ENCODE results near the gene GRHL3.
A peak's percentile ranks its signal among the peaks of the same experiment; 100 is the strongest.
"Not testable (repeated sequence)": the region's sequence is repeated elsewhere in the genome, so short reads cannot be mapped to it uniquely, and the experiment has no call there.

Gene GRHL3

DNA sequence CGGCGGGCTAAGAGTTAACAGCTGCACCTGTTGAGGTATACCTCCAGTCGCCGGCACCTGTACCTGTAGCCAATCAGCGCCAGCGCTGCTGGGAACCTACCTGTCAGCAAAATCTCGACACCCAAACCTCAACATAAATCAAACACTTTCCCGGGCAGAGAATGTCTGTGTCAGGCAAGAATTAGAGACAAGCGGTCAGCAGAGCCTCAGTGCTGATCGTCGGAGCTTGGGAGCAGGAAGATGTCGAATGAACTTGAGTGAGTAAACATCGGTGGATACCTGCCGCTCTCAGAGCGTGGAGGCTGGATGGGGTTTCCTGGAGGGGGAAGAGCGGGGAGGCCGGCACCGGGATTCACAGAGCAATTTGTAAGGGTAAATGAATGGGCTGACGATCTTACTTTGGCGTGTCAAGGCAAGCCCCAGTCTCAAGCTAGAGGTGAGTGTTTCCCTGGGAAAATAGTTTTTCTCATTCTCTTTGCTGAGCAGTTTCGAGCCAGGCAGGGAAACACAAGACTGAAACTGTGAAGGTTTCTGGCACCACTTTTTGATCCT is at the start of gene GRHL3:
Gene GRHL3, plus strand, starts transcription at position 46 of the 552 bp plus-strand sequence. Its CDS starts 195 bp downstream, at position 241.
- DNase-seq (ENCODE audit: low read depth) = no peak

DNA sequence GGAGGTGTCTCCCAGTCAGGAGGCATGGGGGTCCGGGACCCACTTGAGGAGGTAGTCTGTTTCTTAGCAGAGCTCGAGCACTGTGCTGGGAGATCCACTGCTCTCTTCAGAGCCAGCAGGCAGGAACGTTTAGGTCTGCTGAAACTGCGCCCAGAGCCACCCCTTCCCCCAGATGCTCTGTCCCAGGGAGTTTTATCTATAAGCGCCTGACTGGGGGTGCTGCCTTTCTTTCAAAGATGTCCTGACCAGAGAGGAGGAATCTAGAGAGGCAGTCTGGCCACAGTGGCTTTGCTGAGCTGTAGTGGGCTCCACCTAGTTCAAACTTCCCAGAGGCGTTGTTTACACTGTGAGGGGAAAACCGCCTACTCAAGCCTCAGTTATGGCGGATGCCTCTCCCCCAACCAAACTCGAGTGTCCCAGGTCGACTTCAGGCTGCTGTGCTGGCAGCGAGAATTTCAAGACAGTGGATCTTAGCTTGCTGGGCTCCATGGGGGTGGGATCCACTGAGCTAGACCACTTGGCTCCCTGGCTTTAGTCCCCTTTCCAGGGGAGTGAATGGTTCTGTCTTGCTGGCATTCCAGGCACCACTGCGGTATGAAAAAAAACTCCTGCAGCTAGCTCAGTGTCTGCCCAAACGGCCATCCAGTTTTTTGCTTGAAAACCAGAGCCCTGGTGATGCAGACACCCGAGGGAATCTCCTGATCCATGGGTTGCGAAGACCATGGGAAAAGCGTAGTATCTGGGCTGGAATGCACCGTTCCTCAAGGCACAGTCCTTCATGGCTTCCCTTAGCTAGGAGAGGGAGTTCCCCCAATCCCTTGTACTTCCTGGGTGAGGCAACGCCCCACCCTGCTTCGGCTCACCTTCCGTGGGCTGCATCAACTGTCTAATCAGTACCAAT is 44.7 kb upstream of the GRHL3 start:
- not testable (repeated sequence) for DNase-seq (ENCODE audit: low read depth)

DNA sequence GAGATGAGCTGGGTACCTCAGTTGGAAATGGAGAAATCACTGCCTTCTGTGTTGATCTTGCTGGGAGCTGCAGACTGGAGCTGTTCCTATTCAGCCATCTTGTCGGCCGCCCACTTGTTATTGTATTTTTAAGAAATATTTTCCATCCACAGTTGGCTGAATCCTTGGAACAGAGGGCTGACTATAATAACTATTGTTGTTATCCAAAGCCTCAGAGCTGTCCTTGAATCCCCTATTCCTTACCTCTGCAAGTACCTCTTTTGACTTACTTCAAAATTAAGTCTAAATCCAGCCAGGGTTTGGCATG is 44.1 kb upstream of the GRHL3 start:
- DNase-seq (ENCODE audit: low read depth) = no peak

DNA sequence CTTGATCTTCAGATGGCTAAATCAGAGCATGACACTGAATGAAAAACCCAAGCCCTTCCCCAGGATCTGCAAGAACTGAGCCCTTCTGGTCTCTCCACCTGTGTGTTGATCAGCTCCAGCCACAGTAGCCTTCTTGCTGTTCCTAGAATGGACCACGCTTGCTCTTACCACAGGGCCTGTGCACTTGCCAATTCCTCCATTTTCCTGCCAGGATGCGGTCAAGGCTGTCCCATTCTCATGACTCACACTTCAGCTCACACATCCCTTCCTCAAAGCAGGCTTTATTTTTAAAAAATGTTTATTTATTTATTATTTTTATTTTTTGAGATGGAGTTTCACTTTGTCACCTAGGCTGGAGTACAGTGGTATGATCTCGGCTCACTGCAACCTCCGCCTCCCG is 43.6 kb upstream of the GRHL3 start:
- DNase-seq (ENCODE audit: low read depth) = peak; percentile 77

DNA sequence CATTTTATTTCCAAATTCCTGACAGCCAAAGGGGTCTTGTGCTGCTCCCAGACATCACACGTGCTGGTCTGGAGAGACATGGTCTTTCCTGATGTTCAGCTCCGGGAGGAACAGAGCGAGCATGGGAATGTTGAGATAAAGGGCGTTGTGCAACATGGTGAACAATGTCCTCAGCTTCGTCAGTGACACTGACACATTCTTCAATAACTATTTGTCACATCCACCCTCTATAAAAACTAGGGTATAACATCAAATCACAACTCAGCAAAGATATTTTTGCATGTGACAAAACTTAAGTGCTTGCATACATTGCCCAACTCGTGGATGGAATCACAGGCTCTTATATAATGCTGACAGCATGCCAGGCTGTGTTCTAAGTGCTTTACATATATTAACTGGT is 42.4 kb upstream of the GRHL3 start:
- DNase-seq (ENCODE audit: low read depth) = peak; percentile 22

DNA sequence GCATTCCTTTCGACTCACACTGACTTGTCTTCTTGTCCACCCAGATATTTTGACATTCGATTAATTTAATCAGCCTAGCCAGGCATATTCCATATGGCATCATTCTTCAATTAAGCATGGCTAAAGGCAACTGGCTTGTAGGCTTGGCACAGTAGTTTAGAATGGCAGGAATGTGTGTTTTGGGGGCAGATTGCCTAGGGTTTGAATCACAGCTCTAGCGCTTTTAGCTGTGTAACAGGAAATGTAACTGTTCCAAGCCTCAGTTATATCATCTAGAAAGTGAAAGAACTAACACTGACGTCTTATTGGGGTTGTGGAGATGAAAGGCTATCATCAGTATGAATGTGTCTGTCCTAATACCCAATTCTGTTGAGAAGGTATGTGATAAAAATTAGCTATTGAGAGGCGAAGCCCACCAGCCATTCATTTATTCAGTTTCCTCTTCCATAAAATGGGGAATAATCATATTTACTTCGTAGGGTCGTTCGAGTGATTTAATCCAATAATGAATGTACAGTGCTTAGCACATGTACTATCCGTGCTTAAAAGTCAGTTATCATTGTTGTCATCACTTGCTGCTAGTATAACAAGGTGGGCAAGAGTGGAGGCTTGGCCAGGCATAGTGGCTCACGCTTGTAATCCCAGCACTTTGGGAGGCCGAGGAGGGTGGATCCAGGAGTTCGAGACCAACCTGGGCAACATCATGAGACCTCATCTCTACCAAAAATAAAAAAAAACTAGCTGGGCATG is 41.6 kb upstream of the GRHL3 start:
- DNase-seq (ENCODE audit: low read depth) = peak; percentile 52

DNA sequence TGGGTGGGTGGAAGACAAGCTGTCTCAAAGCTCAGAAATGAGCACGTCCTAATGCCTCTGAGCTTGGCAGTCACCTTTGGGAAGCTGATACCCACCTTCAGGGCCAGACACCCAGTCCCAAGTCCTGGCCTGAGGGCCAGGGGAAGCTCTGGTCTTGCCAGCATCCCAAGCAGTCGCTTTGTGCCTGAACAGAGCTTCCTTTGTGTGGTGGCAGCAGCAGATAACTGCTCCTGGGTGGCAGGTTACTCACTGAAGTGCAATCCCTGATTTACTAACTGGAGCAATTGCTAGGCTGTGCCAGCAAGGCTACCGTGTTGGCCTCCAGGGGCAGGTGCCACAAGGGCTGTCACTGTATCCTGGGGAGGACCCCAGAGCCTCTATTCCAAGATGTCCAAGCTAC is 40.4 kb upstream of the GRHL3 start:
- no peak for DNase-seq (ENCODE audit: low read depth)

DNA sequence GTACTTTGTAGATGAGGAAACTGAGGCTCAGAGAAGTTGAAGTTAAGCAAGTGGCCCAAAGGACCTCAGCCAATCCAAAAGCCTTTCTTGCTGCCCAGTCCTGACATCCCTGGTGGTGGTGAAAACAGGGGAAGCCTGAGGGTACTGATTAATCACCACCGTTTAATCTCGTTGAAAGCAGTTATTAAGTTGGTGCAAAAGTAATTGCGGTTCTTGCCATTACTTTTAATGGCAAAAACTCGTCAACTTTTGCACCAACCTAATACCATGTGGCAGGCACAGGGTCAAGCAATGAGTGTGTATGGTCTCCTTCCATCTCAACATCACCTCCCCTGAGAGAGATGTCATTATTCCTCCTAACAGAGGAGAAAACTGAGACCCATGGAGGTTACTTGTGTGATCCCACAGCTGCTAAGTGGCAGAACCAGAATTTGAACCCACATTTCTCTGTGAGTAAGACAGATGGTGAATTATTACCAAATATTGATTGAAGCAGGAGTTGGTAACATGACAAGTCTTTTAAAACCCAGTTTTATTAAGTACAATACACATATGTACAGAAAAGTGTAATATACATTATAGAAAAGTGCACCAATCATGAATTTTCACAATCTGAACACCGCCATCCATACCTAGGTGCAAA is 39.4 kb upstream of the GRHL3 start:
- no peak for DNase-seq (ENCODE audit: low read depth)

DNA sequence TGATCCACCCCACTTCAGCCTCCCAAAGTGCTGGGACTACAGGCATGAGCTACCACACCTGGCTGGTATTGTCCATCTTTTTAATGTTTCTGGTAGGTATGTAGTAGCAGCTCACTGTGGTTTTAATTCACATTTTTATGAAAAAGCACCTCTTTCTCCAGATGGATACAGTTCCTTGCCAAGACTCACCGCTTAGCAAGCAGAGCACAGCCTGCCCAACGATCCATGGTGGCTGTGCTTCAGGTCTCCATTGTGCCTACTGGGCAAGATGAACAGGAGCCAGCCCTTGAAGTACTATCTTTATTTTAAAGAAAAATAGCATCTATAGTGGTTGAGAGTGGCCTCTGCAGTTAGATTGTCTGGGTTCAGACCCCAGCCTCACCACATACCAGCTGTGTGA is 37.6 kb upstream of the GRHL3 start:
- DNase-seq (ENCODE audit: low read depth) = no peak

DNA sequence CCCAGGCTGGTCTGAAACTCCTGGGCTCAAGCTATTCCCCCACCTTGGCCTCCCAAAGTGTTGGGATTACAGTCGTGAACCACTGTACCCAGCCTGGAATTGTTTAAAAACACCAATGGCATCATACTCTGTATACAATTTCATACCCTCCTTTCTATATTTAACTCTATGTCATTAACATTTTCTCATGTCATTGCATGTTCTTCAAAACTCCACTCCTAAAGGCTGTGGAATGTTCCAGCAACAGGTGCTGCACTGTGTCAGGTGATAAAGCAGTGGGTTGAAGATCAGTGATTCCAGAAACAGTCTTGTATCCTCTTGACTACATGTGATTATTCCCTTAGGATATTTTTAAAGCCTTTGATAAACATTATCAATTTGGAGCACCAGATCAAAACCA is 36.7 kb upstream of the GRHL3 start:
- no peak for DNase-seq (ENCODE audit: low read depth)

DNA sequence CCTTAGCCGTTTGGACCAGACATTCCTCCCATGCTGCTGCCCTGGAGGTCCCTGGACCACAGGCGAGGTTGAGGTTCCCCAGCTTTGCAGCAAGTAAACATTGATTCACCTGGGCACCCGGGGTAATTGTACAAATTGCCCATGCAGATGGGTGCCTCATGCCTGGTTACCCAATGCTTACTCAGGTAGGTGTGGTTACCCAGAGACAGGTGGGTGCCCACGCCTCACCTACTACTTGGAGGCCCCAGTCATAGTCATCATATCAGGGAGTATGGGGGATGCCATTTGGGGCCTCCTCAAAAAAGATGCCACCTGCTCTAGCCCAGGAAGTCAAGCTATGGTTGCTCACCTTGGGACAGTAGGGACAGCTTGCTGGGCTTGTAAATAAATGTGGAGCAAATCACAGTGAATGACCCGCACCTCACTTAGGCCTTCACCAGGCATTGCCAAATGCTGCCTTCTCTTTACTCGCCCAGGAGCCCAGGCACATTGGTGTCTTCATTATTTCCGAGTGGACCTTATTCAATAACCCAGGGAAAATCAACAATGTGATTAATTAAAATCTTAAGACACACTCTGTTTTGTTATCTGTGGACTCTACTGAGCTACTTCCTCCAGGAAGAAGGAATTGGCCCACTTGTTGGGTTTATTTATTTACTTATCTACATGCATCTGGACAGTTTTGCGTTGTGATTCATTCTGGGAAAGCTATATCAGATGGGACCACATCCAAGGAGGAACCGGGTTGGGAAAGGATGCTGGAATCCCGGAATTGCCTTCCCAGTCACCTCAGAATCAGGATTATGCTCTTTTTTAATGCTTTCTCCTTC is 35.6 kb upstream of the GRHL3 start:
- DNase-seq (ENCODE audit: low read depth) = peak; percentile 90

DNA sequence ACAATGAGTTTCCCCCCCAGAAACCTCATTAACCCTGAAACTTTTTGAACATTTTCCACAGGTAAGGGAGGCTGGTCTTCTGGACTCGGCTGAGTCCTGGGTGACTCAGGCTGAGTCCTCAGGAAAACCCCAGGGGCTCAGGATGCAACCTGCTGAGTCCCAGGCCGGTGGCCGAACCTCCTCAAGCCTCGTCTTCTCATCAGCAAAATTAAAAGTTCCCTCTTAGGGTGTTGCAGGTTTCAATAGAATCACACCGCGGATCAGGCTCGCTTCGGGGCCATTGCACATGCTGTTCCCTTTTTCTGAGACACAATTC is 35.0 kb upstream of the GRHL3 start:
- DNase-seq (ENCODE audit: low read depth) = peak; percentile 78

DNA sequence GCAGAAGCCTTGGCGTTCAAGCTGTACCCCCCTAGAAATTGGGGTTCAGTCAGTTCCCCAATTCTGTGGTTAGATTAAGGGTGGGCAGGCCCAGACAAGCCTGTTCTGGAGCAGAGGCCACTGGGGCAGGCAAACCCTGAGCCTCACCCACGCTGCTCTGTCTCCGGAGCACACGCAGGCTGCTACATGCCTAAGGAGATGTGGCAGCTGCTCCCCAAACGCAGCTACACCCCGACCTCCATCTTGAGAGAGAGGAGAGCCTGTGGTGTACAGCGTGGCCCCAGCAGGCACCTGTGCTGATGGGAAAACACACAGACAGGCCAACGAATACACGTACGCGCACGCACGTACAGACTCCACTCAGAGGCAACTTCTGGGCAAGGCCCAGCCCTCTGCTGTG is 33.9 kb upstream of the GRHL3 start:
- no peak for DNase-seq (ENCODE audit: low read depth)

DNA sequence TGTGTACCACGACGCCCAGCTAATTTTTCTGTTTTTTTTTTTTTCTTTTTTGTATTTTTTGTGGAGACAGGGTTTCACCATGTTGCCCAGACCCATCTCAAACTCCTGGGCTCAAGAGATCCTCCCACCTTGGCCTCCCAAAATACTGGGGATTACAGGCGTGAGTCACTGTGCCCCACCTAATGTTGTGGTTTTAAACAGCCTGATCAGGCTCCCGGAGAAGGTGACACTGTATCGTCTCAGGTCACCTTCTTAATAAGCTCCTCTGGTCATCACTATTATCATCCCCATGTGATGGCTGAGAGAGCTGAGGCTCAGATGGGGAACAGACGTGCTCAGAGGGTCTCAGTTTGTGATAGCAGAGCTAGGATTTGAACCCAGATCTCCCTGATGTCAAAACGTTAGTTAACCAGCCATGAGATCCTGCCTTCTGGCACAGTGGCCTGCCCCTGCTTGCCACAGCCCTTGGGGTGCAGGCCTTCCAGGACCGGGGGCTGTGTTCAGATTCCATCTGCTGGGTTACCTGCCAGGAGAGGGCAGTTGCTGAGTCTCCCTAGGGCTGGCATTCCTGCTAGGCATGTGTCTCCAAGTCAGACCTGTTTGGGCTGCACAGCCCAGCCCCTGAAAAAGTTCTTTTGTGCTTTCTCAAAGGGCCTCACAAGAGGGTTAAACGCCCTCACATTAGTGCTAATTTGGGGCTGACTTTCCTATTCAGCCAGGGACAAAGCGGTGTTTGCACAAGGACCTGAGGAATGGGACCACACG is 32.7 kb upstream of the GRHL3 start:
- no peak for DNase-seq (ENCODE audit: low read depth)

DNA sequence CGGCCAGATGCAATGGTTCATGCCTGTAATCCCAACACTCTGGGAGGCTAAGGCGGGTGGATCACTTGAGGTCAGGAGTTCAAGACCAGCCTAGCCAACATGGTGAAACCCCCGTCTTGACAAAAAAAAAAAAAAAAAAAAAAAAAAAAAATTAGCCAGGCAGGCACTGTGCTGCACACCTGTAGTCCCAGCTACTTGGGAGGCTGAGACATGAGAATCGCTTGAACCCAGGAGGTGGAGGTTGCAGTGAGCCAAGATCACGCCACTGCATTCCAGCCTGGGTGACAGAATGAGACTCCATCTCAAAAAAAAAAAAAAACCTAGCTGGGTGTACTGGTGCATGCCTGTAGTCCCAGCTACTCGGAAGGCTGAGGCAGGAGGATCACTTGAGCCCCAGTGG is 31.4 kb upstream of the GRHL3 start:
- not testable (repeated sequence) for DNase-seq (ENCODE audit: low read depth)

DNA sequence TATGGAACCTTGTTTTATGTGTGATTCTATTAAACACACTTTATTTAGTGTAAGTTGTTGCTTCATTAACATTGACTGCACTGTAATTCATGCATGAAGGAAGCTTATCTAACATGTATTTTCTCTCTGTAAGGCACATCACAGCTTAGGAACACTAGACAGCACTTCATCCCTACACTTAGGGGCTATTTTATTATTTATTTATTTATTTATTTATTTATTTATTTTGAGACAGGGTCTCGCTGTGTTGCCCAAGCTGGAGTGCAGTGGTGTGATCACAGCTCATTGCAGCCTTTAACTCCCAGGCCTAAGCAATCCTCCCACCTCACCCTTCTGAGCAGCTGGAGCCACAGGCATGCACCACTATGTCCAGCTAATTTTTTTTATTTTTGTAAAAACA is 30.7 kb upstream of the GRHL3 start:
- no peak for DNase-seq (ENCODE audit: low read depth)

DNA sequence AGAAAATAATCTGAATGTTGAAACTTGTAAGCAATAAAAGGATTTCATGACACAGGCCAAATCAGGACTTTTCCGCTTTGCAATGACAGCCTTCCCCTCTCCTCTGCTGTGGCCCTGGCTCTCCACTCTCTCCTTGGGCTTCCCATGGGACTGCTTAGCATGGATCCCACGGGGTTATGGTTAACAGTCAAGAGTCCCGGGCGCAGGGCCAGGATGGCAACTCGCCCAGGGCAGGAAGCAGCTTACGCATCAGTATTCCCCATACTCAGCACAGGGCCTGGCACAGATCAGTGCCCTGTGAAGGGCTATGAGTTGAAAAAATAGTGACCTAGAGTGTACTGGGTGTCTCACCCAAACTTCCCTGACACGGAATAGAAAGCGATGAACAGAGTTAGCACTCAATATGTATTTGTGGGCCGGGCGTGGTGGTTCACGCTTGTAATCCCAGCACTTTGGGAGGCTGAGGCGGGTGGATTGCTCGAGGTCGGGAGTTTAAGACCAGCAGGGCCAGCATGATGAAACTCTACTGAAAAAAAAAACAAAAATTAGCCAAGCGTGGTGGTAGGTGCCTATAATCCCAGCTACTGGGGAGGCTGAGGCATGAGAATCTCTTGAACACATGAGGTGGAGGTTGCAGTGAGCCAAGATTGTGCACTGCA is 29.1 kb upstream of the GRHL3 start:
- peak; percentile 77 for DNase-seq (ENCODE audit: low read depth)

DNA sequence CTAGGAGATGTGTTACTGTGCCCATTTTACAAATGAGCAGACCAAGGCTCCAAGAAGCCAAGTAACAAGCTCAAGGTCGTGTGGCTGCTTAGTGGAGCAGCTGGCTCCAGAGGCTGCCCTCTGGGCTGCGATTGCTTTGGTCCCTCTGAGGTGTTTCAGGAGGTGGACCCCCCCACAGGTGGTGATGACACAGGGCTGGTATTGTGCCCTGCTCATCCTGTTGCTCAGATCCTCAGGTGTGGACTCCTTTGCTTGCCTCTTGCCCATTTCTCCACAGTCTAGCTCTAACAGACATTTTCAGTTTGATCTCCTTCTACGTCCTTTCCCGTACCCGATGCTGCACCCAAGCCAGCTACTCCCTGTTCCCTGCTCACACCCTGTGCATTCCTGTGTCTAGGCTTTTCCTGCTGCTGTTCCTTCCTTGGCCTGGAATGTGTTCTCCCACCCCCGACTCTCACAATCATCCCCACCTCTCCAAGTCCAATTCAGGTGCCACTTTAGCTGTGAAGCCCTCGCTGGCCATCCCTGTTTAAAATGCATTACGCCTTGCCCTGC is 28.1 kb upstream of the GRHL3 start:
- no peak for DNase-seq (ENCODE audit: low read depth)

DNA sequence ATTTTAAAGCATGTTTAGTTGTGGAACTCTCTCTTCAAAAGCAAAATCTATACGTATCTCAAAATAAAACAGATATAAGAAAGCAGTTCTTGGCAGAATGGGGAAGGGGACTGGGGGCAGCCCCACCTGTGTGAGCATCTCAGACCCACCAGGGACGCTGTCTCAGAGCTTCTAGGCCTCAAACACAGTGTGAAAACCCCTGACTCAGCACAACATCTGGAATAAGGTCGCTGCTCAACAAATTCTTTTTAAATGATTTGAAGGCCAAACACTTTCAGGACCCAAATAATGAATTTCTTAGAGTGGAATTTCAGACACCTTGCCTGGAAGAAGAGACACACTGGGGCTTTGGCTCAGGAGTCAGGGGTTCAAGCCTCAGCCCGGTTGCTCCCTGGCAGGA is 27.1 kb upstream of the GRHL3 start:
- no peak for DNase-seq (ENCODE audit: low read depth)

DNA sequence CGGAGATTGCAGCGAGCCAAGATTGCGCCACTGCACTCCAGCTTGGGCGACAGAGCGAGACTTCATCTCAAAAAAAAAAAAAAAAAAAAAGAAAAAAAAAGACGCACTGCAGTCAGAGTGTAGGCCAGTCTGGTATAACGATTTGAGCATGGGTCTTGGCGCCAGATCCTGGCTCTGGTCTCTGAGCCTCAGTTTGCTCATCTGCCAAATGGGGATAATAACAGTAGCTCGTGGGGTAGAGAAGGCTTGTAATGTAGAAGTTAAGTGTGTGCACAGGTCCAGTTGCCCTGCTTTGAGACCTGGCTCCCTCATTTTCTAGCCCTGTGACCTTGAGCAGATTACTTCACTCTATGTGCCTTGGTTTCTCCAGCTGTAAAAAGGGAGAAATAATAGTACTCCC is 26.3 kb upstream of the GRHL3 start:
- no peak for DNase-seq (ENCODE audit: low read depth)

Measured in ELR (cell line).